Stomach (tissue), 4 donors: ENCODE data around the gene MALT1.

Source experiments
- EP300 ChIP-seq: sonication (generic); formaldehyde crosslinking; IDR thresholded peaks from one replicate; pipeline ENCODE4 v1.6.1; 2017; ENCODE audit warnings: antibody characterized with exemption
- POLR2A ChIP-seq, 4 donors: fragments of 450-650 bp; IDR thresholded peaks; one replicate each; pipeline ENCODE4 v1.6.1; 2016; ENCODE audit warnings: antibody characterized with exemption in 4 of 4, control low read depth in 2 of 4, mild to moderate bottlenecking in 1 of 4, moderate library complexity in 1 of 4
- TF ChIP-seq, protein P1 (sequence below), 7 experiments: fragments of 450-650 bp in 4 of 7; fragments of 200-600 bp in 3 of 7; sonication (generic) in 3 of 7; IDR thresholded peaks; one replicate each; pipeline ENCODE4 v1.5.1; 2016 to 2019; ENCODE audit warnings: antibody characterized with exemption in 7 of 7, control low read depth in 2 of 7, mild to moderate bottlenecking in 1 of 7

DNA sequence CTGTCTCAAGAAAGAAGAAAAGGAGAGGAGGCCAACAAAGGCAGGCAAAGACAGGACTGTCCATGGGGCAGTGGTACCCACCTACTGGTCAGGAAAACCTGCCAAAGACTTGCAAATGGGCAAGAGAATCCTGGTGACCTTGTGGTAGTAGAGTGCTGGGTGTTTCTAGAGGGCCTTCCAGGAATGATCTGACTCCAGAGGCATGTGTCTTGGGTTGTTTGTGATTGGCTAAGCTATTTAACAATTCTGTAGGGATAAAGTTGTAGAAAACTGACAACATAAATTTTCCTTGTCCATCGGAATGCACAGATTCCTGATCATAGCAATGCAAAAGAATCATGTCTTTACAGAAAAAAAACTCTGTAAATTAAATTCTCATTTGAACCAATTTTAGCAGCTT lies 125.0 kb downstream of the MALT1 start:
- TF ChIP-seq, protein P1, sequence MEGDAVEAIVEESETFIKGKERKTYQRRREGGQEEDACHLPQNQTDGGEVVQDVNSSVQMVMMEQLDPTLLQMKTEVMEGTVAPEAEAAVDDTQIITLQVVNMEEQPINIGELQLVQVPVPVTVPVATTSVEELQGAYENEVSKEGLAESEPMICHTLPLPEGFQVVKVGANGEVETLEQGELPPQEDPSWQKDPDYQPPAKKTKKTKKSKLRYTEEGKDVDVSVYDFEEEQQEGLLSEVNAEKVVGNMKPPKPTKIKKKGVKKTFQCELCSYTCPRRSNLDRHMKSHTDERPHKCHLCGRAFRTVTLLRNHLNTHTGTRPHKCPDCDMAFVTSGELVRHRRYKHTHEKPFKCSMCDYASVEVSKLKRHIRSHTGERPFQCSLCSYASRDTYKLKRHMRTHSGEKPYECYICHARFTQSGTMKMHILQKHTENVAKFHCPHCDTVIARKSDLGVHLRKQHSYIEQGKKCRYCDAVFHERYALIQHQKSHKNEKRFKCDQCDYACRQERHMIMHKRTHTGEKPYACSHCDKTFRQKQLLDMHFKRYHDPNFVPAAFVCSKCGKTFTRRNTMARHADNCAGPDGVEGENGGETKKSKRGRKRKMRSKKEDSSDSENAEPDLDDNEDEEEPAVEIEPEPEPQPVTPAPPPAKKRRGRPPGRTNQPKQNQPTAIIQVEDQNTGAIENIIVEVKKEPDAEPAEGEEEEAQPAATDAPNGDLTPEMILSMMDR (IDR thresholded peaks at IDR 0.05), result no peak
- TF ChIP-seq POLR2A (IDR thresholded peaks at IDR 0.05) (no peak), EP300 (no peak)
